AG09319 (cell line): Measurements from ENCODE around the gene GNAT2.

ENCODE experiments used
- DNase-seq: peaks from one replicate; pipeline ENCODE4 v3.0.0-alpha.2; 2010; ENCODE audit warnings: low read depth; ENCODE audit errors: extremely low read depth
- CTCF ChIP-seq: IDR thresholded peaks from 2 replicates; pipeline ENCODE4 v1.5.1; 2011; ENCODE audit warnings: low read depth, mild to moderate bottlenecking, inconsistent platforms, low read length, moderate library complexity

GNAT2 gene

GRCh38 chr1:109652402-109652801 lies 33.0 kb upstream of the GNAT2 start:
- no peak for DNase-seq
- no peak for TF ChIP-seq CTCF

- no peak for TF ChIP-seq CTCF
- DNase-seq, result no peak
Measured at GRCh38 chr1:109650609-109651008, 31.2 kb upstream of the GNAT2 start.

GRCh38 chr1:109649491-109649914 lies 30.1 kb upstream of the GNAT2 start:
- no peak for DNase-seq
- peak; percentile 59 for TF ChIP-seq CTCF

GRCh38 chr1:109644670-109645069 lies 25.3 kb upstream of the GNAT2 start:
- DNase-seq, result no peak
- TF ChIP-seq CTCF, result no peak

- no peak for DNase-seq
- peak; percentile 79 for TF ChIP-seq CTCF
Measured at GRCh38 chr1:109643385-109644230, 24.2 kb upstream of the GNAT2 start.

GRCh38 chr1:109642626-109643025 lies 23.2 kb upstream of the GNAT2 start:
- no peak for DNase-seq
- no peak for TF ChIP-seq CTCF

- DNase-seq, result no peak
- TF ChIP-seq CTCF, result no peak
Measured at GRCh38 chr1:109641861-109642260, 22.4 kb upstream of the GNAT2 start.
